Sciatic nerve (tissue), 2 donors: ENCODE measurements around the gene UNCX. TPM values are rescaled to one million over a fixed set of nuclear protein-coding genes. Genes with fewer than 3 reads are reported as not detected.

Source experiments
- ATAC-seq: fragments of 200-7000 bp; cut with Tn5 transposase; one replicate; pipeline ENCODE4 v1.9.1; 2020; ENCODE audit warnings: mild to moderate bottlenecking, moderate library complexity
- DNase-seq: peaks from one replicate; pipeline ENCODE4 v3.0.0-alpha.2; 2020; ENCODE audit warnings: low spot score
- intact Hi-C: fragments of 100-400 bp; cut with DNase I; formaldehyde crosslinking; loops from one replicate; pipeline ENCODE4 v1.14.2; 2022
- total RNA-seq: library from RNA; stranded (reverse); fragmentation: NEBNext Ultra II Directional; extraction: Animal tissue kit (Norgen Biotek cat#: 25700); gene quantifications from one replicate; pipeline ENCODE4 v1.2.1, GENCODE V29; 2021
- donor health status: DM: no; HTN: no; CAD: no.
- donor health status: DM: no; HTN: no; CAD: no.

The UNCX gene
- total RNA-seq, 1 donor from 2014 or later, result not detected

DNA sequence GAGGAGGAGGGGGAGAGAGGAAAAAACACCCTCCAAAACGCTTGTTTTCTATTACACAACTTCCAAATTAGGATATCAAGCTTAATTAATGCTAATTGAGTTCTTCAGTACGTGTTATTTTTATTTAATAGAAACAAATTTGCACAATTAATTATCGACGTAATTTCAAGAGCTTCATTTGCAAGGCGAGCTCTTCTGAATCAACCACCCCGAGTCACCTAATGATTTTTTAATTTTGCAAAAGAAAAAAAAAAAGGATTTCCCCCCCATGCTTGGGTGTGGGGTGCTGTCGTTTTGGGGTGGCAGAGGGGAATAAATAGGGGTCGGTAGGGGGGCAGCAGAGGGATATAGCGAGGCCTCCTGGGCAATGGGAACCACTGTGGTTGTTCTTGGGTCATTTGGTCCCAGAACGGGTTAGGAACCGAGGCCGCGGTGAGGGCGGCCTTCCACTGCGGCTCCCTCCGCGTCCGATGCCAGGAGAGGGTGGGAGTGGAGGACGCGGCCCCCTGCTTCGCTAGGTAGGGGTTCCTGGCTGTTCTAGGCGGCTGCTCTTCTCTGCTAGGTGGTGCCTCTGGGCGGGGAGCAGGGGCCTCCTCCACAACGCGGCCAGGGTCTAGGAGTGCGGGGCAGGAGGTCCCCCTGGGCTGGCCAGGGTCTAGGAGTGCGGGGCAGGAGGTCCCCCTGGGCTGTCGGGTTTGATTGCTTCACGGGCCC, 7.3 kb downstream of the UNCX start:
- no peak for ATAC-seq
- intact Hi-C loops, result no loop called here
- DNase-seq, result no peak

DNA sequence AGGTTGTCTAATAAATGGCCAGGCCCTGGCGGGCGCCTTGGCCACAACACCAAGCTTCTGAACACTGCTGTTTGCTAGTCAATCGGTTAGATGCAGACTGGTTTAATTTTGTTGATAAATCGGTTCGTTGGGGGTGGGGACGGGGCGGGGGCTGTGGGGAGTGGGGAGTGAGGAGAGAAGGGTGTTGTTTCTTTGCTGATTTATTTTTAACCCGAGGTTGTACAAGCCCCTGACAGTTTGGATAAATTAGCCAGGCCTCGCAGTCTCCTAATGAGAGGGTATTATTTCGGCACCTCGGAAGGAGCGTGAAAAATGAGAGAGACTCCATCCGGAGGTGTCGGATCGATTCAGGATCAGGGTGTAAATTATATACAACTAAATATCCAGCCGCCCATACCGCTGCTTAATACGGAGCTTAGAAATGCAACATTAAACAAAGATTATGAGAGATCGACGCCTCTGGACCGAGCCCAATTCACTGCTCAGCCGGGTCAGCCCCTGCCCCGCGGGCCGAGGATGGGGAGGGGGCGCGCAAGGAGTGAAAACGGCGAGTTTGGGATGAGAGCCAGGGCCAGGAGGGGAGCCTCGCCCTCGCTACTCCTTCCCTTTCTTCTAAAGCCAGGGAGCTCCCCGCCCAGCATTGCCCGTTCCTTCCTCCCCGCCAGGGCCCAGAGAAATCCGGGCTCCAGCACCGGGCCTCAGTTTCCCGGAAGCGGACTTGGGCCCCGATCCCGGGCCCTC, 8.0 kb downstream of the UNCX start:
- DNase-seq, result no peak
- ATAC-seq, result no peak
- intact Hi-C loops, result no loop called here

DNA sequence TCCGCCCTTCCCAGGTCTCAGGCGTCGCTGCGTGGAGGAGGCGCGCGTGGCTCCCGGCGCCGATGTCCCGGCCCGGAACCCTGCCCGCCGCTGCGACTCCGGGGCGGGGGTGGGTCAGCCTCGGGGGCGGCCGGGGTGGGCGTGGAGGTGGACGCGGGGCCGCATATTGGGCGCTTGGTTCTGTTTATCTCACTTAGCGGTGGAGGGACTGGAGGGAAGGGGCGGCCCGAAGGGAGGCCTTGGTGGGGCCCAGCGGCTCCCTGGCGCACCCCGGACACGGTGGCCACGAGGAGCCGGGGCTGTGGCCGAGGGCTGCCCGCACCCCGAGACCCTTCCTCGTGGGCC, 8.6 kb downstream of the UNCX start:
- intact Hi-C loops, result no loop called here
- DNase-seq (no peak), ATAC-seq (no peak)

DNA sequence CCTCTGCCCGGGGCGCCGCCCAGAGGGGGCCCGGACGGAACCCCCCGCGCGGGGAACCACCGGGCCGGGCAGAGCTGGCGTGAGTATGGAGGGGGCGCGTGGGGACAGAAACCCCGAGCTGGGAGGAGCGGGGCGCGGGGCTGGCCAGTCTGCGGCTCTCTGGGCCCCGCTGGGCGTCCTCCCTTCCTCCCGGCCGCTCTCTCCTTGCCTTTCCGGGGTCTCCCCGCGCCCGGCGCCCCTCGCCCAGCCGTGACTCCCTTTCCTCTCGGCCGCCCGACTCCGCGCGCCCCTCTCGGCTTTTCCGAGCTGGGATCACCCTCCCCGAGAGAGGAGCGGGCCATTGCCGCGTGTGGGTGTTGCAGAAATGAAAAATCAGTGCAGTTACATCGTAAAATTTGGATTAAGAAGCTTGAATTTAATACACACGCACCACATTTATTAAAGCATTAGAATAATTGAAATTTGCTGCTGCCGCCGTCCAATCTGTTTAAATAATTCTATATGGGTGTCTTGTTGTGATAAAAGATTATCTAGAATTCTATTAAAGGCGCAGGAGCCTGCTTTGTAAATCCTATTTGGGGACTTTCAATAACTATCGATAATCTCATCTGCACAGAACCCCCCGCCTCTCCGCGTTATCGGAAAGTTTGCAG, 9.1 kb downstream of the UNCX start:
- DNase-seq (no peak), ATAC-seq (no peak)
- intact Hi-C loops, result no loop called here

DNA sequence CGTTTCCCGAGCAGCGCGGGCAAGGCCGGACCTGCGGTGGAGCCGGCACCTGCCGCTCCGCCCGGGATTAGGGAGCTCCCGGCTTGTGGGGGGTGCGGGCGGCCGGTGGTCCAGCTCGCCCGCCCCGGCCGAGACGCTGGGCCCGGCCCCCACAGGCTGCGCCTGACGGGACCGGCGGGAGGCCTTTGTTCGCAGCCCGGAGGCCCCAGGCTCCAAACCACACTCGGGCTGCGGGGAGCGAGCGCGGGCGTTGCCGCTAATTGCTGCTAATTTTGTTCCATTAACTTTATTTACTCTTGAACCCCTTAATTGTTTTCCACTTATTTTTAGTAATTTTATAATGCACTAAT, 9.6 kb downstream of the UNCX start:
- DNase-seq (no peak), ATAC-seq (no peak)
- intact Hi-C loops, result no loop called here

DNA sequence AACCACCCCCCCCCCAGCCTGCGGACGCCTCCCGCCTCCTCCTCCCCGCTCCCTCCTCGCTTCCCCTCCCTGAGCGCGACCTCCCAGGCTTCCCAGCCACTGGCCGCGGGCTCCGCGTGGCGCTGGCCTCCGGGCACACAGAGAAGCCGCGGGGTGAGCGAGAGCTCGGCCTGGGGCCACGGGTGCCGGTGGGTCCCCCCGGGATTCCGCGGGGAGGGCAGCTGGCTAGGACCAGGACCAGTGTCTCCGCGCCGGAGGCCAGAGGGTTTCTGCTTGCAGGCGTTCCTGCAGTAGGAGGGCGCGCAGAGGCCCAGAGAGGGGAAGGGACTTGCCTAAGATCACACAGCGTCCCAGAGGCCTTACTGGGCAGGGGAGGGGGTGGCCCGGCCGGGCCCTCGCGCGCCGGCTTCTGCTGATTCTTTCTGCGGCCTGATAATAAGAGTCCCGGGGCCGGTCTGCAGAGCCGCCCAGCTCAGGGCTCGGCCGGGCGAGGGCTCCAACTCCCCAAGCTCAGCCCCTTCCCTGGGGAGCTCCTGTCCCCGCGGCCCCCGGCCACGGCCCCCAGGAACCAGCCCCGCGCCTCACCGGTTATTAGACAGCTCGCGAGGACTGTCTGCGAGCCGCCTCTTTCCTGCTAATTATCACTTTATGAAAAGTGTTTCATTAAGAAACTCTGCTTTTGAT, 10.1 kb downstream of the UNCX start:
- no peak for DNase-seq
- intact Hi-C loops, result no loop called here
- no peak for ATAC-seq

DNA sequence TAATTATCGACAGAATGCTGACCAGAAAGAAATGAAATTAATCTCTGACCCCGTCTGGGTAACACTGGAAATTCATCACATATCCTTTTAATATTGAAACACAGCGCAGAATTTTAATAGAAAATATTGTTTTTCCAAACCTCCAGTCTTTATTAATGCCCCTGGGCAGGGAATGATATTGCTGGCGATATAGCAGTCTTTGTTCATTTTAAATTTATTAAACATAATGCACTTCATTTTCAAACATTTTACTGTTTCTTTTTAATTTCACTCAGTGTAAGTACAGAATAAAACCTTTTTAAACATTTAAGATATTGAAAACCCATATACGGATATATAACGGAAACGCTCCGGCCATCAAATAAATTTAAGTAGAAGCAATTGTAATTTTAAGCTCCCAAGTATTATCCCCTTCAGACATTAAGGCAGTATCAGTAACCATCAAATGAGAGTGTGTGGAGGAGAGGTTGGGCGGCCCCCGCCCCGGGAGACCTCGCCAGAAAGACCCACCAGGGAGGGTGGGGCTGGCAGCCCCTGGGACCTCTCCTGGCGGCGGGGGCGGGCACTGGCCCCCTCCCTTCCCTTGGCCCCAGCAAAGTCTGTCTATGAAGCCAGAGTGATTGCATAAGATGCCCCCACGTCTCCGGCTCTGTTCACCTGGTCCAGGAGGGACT, 10.8 kb downstream of the UNCX start:
- DNase-seq (no peak), ATAC-seq (no peak)
- intact Hi-C loops, result no loop called here

DNA sequence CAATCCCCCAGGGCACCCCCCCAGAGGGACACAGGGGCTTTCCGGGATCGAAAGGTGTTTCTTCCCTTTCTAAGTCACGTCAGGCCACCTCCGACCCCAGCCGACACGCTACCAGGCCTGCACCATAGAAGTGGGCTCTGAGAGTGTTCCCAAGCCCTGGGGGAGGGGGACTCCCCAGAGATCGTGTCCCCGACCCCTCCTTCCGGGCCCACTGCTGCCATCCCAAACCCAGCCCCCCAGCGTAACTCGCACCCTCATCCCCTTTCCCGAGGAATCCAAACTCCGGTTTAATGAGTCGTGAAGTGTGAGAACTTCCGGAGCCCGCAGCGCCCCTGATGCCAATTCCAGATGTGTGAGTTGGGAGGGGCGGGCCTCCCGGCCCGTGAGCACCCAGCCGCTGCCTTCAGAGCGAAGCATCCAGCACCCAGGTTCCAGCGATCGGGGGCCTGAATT, 11.3 kb downstream of the UNCX start:
- no peak for ATAC-seq

DNA sequence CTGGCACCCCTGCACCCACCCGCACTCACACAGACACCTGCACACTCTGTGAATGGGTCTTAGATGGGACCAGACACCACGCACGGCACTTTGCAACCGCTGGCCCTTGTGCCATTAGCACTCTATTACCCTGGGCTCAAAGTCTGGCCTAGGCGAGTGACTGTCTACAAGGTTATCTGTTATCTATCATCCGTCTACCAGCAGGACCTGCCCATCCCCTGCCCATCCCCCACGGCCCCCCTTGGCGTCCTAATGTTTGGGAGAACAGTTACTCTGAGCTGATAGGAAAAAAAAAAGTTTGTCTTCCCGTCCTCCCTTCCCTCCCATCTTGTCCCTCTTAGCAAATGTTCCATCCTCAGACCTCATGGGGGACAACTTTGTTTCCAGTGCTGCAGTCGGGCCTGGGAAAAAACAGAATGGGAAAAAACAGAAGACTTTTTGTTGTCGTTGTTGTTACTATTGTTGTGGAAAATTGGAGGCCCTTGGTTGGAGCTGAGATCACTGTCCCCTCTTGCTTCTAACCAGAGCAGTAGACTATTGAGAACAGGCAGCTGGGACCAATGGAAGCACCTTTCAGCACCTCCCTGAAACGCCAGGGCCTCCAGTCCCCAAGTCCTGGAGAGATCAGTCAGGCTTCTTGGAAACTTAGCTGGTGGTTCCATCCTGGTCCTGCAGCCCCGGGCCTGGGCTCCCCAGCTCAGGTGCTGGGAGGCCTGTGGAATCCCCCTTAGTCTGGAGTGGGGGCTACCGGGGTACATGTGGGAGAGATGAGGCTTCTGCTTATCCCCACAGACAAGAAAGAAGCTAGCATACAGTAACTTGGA, 12.2 kb downstream of the UNCX start:
- ATAC-seq (no peak), DNase-seq (no peak)
- intact Hi-C loops, result no loop called here

More for the DNA sequence above, 11.3 kb downstream of the UNCX start:
- intact Hi-C loops, result no loop called here
- no peak for DNase-seq

DNA sequence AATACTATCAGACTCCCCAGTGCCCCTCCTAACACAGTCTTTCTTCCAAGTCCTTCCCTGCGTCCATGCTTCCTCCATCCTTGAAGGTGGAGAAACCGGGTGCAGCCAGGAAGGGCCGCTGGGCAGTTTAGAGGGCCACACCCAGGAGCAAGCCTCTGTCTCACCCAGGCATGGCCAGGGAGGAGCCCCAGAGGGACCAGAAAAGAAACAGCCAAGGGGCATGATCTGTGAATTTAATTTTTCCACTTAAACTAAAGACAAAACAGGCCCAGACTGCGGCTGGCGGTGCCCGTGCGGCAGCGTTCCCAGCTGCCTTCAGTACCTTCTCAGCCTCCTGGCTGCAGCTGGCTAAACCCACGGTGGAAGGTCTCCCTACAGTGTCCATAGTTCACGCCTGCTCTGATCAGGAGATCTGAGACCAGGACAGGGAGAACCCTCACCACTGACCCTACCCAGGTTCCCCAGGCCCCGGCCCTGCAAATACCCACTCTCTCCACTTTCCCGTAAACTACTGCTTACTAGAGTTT, 12.9 kb downstream of the UNCX start:
- intact Hi-C loops, result no loop called here
- DNase-seq, result no peak
- ATAC-seq, result no peak

DNA sequence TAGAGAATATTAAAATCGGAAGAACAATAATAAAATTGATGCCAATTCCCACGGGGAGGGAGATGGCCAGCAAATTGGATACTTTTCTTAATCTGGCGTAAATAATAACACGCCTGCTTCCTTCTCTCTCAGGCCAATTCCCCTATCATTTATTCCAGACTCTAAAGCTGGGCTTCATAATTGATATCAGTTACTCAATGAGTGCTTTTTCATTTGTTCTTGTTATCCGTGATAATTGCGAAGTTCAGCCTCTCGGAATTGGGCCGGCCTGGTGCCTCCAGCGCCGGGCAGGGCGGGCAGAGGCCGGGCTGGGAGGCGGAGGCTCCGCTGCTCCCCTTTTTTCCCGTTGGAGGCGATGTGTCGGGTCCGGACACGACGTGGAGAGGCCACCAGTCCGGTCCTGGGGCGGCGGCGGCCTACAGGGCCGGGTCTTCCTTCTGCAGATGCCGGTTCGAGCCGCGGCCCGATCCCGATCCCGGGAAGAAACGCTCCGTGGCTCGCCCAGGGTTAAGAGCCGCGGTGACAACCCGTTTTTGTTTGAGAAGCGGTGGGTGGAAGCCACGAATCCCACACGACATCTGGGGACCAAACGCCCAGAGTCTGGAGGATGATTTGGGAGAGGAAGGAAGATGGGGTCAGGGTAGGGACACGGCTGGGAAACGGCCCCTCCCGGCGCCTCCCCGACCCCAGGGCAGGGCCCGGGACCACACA, 13.6 kb downstream of the UNCX start:
- no peak for DNase-seq
- intact Hi-C loops, result no loop called here
- no peak for ATAC-seq

DNA sequence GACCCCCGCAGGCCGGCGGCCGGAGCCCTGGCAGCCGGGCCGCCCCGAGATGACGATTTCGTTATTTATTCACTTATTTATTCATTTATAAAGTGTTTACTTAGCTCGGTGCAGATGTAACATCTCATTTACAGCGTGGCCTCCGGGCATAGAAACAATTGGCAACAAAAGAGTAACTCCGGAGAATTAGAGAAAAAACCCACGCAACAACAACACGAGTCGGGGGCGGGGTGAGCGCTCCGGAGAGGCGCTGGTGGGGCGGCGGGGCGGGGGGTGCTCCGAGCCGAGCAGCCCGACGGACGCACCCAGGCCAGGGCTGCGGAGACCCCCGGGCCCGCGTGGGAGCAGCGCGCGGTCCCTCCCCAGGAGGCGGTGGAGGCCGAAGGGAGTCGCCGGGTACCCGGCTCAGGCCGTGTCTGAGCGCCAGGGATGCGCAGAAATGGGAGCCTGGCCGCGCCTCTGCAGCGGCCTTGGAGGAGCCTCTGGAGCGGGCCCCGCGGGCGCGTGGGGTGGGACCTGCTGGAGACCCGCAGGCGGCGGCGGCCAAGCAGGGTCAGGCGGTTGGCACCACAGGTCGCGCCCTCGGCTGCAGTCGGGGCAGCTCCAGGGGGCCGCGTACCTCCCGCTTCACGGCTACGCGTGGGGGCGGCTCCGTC, 14.3 kb downstream of the UNCX start:
- intact Hi-C loops, result no loop called here
- ATAC-seq, result no peak
- no peak for DNase-seq

DNA sequence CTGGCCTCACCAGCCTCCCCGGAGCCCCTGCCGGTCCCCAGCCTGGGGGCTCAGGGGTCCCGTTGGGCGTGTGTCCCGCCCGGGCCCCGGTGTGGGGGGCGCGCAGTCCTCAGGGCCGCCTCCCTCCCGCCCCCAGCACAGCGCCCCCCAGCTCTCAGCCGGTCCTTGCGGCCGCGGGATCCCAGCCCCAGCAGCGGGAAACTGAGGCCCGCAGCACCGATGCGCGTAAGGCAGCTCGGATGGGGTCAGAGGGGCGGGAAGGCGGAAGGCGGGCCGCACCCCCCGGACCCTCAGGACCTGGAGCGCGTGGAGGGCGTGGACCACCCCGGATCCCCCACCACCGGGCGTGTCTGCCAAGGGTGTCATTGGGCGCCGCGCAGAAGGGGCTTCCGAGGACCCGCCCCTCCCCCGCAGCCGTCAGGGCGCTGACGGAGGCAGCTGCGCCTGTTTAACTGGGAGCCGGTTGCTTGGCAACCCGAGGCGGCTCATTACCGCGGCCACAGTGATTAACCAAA, 14.9 kb downstream of the UNCX start:
- DNase-seq (no peak), ATAC-seq (no peak)

DNA sequence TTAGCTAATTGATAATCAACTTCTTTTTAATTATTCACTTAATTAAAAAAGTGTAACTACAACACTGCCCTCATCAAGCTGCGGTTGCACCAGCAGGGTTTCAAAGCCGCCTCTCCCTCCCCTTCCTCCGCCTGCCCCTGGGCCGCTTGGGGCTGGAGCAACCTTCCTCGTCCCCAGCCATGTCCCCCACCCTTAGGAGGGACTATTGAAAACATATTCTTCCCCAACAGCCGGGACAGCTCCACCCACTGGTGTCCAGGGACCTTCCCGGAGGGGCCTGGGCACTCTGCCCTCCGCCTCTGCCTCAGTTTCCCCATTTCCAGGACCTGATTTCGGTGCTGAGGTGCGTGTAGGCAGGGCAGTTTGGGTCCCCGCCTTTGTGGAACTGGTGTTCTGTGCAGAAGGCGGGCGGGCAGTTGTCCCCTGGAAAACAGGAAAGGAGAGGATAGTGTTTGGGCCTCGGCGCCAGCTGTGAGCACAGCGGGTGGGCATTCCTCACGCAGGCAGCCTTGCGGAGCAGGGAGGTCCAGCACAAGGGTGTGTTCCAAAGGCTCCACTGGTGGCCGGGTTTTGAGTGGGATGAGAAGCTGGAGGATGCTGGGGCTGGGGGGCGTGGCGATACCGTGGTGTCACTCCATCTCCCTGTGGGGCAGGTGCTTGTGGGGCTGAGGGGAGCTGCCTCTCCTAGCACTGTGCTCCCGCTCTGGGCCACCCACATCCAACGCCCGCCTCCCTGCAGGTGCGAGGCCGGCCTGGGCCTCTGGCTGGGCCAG, 15.7 kb downstream of the UNCX start:
- DNase-seq, result no peak
- intact Hi-C loops, result no loop called here
- no peak for ATAC-seq

More for the DNA sequence above, 14.9 kb downstream of the UNCX start:
- intact Hi-C loops, result no loop called here

DNA sequence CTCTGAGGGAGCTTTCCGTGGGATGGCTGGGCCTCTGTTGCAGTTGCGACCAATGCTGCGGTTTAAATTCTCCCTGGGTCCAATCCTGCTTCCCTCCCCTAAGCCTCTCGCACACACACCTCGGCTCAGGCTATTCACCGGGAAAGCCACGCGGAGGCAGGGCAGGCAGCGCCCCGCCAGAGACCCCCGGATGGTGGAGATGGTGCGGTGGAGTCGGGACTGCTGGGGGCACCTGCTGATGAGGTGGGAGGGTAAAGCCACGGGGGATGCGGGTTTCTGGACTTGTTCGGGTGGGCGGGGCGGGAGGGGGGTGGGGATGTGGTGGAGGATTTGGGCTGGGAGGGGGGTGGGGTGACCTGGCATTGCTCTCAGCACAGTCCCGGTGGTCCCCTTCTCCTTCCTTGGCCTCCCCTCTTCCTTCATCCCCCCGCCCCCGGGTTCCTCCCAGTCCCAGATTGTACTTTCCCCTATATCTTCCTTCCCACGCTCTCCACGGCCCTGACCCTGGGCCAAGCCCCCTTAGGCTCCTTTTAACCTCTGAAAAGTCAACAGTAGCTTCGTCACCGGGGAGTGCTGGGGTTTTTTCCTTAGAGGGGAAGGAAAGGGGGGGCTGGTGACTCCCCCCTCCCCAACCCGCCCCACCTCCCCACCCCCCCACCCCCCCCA, 16.4 kb downstream of the UNCX start:
- DNase-seq (no peak), ATAC-seq (no peak)
- intact Hi-C loops, result no loop called here

DNA sequence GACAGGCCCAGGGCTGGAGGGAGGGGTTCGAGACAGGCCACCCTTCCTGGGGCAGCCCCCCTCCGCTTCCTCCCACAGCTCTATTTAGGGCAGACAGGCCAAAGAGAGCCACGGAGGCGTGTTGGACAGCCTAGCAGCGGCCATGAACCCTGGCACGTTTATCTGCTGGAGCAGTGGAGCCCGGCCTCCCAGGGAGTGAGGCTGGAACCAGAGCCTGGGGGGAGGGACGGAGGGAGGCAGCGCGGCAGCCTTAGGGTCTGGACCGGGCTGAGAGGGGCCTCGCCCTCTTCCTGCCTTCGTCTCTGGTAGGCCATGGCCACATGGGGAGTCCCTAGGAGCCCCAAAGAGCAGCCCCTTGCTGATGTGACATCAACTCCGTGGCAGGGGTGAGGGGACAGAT, 17.1 kb downstream of the UNCX start:
- peak; percentile 16 for ATAC-seq
- no peak for DNase-seq
- intact Hi-C loops, result no loop called here
